Activated CD4-positive, CD25-positive, alpha-beta regulatory T cell (primary cell): ENCODE measurements around the gene TMEM59.
"Not testable (repeated sequence)": the region's sequence is repeated elsewhere in the genome, so short reads cannot be mapped to it uniquely, and the experiment has no call there.

Experiments used
- DNase-seq, 4 experiments: peaks; one replicate each; lab custom pipeline; 2025; lab: John Stamatoyannopoulos, UW

The TMEM59 gene, protein sequence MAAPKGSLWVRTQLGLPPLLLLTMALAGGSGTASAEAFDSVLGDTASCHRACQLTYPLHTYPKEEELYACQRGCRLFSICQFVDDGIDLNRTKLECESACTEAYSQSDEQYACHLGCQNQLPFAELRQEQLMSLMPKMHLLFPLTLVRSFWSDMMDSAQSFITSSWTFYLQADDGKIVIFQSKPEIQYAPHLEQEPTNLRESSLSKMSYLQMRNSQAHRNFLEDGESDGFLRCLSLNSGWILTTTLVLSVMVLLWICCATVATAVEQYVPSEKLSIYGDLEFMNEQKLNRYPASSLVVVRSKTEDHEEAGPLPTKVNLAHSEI

DNA sequence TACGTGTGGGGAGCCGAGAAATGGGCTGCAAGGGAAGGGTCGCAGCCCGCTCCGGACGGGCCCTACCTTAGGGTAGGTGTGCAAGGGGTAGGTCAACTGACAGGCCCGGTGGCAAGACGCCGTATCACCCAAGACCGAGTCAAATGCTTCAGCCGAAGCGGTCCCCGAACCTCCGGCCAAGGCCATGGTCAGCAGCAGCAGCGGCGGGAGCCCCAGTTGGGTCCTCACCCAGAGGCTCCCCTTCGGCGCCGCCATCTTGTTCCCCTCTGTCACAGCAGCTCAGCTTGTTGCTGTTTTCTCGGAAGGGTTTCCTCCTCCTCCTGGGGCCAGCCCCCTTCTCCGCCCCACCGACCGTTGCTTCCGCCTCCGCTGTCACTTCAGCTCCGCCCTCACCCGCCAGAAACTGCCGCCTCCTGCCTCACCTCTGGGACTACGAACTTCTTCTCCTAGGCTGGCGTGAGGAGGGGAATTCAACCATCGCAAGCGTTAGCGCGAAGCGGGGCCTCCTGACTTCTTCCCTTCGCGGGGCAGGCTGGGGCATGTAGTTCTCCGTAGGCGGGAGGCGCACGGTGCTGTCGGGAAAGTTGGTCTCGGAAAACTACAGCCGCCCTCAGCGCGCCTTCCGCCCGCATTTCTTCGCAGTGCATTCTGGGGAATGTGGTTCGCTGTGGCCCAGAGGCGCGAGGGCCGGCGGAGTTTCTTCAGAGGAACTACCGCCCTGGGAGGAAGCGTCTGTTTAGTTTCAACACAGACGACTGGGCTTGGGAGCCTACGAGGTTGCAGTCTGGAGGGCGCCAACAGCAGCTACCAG lies at the start of gene TMEM59, which contains the start of gene TCEANC2:
Gene TMEM59, minus strand, starts transcription at position 271 of the 811 bp plus-strand sequence. Its CDS starts 16 bp downstream, at position 255.
Gene TCEANC2, plus strand, starts transcription at position 675 of the 811 bp plus-strand sequence. CDS start 815 bp downstream, outside the sequence.
- peak; percentile 90 to 99 (median 95) for DNase-seq

DNA sequence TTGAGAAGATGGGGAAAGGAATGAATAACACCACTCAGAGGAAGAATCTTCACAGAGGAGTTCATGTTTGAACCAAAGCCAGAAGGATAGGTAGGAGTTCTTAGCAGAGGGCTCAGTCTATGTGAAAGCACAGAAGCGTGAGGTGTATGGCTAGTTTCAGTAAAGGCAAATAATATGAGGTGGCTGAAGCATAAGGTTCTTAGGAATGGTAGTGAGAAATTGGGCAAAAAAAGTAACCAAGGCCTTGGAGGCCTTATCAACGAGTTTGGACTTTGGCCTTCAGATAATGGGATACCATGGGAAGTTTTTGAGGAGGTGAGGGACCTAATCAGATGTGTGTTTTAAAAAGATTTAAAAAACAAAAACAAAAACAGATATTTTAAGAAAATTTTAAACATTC lies 47.5 kb upstream of the TMEM59 start:
- no peak for DNase-seq

DNA sequence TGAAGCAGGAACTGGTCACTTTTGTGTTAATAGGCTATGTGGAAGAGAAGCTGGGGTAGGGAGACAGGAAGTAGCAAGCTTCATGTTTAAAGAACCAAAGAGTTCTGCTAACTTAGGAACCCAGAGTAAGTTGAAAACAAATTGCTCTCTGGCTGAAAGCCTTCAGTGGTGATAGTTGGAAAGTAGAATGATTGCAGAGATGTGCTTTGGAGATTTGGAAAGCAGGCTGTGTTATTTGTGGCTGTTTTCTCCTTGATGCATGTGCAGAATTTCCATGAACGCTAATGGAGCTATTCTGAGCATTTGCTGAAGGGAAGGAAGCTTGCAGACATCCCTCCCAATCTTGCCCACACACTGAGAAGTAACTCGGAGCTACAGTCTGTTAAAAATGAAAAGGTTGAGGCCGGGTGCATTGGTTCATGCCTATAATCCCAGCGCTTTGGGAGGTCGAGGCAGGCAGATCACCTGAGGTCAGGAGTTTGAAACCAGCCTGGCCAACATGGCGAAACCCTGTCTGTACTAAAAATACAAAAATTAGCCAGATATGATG lies 46.1 kb upstream of the TMEM59 start:
- no peak for DNase-seq

GRCh38 chr1:54096877-54097240 lies 43.9 kb upstream of the TMEM59 start:
- DNase-seq, result no peak

DNA sequence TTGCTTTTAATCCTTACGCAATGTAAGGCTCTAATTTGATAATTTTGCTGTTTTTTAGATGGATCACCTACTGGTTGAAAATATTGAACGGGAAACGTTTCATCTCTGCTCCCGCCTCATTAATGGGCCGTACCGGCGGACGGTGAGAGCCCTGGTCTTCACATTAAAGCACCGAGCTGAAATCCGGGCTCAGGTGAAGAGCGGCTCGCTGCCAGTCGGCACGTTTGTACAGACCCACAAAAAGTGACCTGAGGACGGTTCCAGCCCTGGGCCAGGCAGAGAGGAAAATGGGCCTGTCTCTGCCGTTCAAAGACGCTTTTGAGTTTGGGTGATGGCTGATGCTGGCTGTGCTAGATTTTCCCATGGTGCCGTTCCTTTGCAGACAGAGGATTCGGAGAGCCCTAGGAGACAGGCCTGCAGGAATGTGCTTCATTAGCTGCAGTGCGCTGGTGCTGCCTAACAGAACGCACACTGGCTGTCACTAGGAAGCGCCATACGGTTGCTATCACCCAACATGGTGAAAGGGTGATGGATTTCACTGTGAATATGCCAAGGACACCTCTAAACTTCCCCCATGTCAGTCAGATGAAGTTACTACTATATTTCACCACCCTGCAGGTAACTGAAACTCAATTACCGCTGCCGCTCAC lies 43.3 kb upstream of the TMEM59 start:
- no peak for DNase-seq

DNA sequence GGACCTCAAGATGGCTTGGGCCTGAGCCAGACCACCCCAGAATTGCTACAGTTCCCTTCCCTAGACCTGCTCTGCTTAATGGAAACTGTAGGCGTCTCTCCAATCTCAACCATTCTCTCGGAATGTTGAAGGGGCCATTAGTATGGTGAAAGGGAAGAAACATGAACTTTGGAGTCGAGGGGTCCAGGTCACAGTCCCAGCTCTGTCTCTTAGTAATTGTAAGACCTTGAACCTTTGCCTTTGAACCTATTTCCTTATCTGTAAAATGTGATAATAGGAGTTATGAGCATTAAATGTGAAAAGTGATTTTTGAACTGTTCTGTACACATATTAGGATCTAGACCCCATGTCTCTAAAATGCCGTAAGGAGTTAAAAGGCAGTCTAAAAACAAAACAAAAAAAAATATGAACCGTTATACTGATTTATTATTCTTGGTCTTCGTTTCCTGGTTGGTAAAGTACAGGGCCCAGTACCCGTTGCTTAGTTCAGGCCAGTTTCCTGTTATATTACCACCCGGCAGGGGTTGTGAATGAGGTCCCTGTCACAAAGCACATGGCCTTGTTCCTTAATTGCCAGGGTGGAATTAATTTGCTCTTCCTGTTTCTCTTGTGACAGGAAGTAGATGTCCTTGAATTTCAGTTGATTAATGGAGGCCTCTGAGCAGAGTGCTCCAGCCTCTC lies 42.7 kb upstream of the TMEM59 start:
- no peak for DNase-seq

DNA sequence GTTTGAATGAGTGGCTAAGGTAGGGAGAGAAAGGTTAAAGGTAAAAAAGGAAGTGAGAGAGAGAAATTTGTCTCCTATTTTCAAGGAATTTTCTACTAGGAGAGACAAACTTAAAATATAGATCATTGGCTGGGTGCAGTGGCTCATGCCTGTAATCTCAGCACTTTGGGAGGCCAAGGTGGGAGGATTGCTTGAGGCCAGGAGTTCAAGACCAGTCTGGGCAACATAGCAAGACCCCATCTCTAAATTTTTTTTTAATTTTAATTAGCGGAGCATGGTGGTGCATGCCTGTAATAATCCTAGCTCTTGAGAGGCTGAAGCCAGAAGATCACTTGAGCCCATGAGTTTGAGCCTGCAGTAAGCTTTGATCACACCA lies 41.7 kb upstream of the TMEM59 start:
- DNase-seq, result not testable (repeated sequence)

DNA sequence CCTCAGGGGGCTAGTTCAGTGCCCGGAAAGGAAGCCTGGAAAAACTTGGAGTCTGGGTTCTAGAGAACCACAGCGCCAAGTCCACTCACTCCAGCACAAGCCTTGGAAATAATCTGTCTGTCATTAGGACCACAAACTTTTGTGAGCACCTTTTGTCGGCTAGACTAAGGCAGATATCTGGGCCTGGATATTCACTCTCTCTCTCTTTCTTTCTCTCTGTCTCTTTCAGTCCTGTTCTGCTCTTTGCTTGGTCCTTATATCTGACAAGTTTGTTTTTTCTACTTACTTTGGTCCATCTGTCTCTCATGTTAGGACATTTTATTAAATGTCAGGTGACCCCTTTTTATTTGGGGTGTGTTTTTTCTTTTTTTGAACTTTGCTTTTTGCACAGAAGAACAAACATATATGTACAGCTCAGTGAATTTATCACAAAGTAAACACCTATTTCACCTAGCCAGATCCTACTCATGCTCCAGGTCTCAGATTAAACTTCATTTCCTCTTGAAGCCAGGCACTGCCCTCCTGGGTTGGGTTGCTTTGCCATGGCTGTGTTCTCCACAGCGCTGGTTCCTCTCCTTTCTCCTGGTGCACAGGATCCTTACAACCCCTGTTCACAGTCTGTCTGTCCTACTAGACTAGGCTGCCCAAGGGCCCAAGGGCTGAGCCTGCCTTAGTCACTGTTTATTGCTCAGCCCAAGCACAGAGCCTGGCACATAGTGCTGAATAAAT lies 41.2 kb upstream of the TMEM59 start:
- no peak for DNase-seq

GRCh38 chr1:54091666-54092065 lies 38.7 kb upstream of the TMEM59 start:
- no peak for DNase-seq

GRCh38 chr1:54088385-54088784 lies 35.4 kb upstream of the TMEM59 start:
- DNase-seq, result no peak

GRCh38 chr1:54086754-54087153 lies 33.8 kb upstream of the TMEM59 start:
- no peak for DNase-seq

DNA sequence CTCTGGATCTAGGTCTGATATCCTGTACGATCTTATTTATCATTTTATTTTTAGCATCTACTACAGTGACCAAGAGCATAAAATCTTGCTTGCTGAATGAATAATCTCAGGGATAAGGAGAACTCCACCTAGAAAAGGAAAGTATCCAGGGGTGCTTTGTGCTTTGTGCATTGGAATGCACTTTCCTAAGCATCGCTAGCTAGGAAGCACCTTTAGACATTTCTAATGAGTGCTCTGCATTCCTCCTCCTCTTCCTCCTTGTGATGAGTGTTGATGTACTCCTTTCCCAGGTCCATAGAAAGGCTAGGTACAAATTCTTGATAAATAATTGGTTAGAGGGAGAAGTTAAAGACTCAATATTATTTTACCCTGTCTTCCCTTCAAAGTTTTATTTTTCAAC lies 31.8 kb upstream of the TMEM59 start:
- DNase-seq, result no peak

GRCh38 chr1:54081306-54082270 lies 28.6 kb upstream of the TMEM59 start:
- peak; percentile 8 to 25 (median 18) for DNase-seq

GRCh38 chr1:54080598-54081049 lies 27.6 kb upstream of the TMEM59 start:
- no peak for DNase-seq

- no peak for DNase-seq
Measured at GRCh38 chr1:54077359-54077758, 24.4 kb upstream of the TMEM59 start.

GRCh38 chr1:54070171-54070837 lies 17.3 kb upstream of the TMEM59 start:
- no peak for DNase-seq

DNA sequence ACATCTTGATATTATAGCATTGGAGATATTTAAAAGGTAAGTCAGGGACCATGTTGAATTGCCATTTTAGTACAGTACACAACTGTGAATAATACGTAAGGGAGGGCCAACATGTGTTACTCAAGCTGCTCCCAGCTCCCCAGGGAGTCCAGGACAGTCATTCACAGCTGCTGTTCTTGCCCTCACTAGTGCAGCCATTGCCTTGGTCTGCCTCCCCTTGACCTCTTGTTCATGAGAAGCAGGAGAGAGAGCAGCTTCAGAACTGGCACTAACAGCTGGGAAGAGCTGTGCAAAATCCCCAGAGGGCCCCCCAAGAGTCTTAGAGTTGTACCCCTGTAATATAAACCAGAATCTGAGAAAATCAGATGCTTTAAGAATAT lies 16.8 kb upstream of the TMEM59 start:
- DNase-seq, result no peak

- no peak for DNase-seq
Measured at GRCh38 chr1:54064299-54064698, 11.3 kb upstream of the TMEM59 start.

DNA sequence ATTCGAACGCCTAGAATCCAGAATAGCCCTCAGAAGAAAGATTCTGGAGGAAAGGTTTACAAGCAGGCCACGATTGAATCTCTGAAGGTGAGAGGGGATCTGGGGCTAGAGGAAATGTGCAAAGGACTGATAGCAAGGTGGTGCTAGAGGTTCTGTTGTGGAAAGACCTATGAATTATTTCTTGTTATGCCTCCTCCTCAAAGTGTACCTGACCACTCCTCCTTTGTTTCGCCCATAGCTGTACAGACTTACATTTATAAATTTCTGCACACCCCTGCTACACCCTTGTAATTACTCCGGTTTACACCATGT lies 1.4 kb upstream of the TMEM59 start:
- no peak for DNase-seq
